GM19025 (cell line): ENCODE measurements around the gene SLC1A4.
"Not testable (repeated sequence)": the region's sequence is repeated elsewhere in the genome, so short reads cannot be mapped to it uniquely, and the experiment has no call there.

Source experiments
- ATAC-seq: cut with Tn5 transposase; IDR thresholded peaks from one replicate; pipeline ENCODE4 v1.9.1; 2021; ENCODE audit warnings: mild to moderate bottlenecking, low read depth, moderate library complexity; ENCODE audit not compliant: unreplicated experiment

Gene SLC1A4

DNA sequence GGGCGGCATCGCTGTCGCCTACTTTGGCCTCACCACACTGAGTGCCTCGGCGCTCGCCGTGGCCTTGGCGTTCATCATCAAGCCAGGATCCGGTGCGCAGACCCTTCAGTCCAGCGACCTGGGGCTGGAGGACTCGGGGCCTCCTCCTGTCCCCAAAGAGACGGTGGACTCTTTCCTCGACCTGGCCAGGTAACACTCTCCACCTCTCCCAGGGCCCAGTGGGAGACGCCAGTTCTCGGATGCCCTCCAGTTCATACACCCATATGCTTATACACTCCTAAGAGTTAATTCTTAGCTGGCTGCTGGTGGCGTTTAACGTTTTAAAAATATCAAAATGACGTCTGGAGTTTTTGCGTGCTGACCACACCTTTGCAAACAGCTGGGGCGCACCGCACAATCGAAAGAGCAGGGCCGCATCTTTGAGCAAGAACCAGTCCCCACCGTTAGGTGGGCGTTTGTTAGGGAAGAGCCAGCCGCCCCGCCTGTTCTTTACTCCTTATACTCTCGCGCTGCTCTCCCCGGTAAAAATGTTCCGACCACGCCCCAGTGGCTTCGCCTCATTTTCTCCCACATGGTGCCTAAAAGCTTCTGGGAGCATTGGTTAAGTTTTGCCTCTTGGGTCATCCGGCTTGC, 899 bp downstream of the SLC1A4 start:
- no peak for ATAC-seq

DNA sequence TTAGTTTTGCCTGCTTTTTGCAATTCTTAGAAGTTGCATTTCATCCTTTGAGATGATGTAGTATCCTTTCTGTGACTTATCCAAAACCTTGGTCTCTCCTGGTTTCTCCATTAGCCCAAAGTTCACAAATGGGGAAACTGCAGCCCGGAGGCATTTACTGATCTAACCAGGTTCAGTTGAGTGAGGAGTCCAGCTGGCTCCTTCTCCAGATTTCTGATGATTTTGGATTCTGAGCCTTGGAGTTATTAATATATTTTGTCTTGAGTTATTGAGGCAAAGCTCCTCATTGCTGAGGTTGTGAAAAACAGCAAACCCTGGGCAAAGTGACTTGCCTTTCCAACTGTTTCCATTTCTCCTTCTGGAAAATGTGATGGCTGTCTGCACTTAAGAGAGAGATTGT, 1.7 kb downstream of the SLC1A4 start:
- no peak for ATAC-seq

DNA sequence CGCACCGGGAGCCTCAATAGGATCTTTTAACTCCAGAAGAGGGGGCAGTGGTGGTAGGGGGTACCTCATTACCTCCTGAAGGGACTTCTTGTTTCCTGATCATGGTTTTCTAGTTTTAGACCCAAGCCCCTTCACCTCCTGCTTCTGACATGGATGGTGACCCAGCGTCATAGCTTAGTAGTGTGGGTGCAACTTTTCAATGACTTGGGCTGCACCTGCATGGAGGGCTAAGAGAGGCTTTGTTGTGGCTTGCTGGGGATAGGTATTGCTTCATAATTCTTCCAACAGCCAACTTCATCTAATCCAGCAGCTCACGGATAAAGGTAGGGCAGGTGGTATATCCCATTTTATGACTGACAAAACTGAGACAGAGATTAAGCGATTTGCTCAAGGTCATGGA, 3.0 kb downstream of the SLC1A4 start:
- ATAC-seq = no peak

DNA sequence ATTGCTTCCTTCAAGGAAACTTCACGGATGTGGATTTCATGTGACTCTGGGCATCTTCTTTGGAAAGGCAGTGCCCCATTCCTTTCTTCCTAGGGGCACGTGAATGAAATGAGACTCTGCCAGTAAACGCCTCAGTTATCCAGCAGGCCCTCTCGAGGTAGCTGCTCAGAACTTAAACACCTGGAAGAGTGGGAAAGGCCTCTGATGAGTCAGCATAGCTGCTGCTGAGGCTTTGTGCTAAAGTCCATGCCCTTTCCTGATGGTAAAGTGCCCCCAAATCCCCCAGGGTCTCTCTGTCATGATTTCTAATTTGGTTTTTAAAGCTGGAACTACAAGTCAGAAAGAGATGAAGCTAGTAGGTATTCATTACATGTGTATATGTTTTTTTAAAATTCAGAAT, 3.8 kb downstream of the SLC1A4 start:
- no peak for ATAC-seq

DNA sequence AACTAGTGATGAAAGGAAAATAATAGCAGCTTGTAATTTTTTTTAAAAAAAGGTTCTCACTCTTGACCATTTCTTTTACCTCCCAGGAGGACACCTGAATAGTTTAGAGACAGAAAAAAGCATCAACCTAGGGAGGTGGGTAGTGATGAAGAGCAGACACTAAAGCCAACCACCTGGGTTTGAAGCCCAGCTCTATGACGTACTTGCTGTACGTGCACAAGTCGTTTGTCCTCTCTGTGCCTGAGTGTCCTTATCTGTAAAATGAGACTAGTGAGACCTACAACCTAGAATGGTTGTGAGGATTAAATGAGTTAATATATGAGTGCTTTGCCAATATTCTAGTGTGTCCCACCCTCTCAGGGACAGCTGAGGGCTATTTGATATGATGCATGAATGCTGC, 5.8 kb downstream of the SLC1A4 start:
- no peak for ATAC-seq

DNA sequence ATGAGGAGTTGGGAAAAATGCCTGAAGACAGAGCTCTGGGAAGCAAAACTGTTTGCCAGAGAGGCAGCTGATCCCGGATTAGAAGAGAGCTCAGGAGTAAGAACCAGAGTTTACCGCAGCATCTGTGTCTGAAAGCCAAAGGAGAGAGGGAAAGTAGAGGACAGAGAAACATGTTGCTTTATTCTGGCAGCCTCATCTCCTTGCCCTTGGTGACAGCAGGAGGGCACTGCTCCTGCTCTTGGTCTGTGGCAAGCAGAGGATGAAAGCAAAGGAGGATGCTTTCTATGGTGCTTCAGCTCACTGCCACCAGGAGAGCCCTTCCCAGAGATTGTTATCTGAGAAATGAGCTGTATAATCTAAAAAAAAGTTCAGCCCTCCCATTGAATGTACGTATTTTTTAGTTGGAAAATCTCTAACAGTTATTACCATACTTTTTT, 7.7 kb downstream of the SLC1A4 start:
- no peak for ATAC-seq

DNA sequence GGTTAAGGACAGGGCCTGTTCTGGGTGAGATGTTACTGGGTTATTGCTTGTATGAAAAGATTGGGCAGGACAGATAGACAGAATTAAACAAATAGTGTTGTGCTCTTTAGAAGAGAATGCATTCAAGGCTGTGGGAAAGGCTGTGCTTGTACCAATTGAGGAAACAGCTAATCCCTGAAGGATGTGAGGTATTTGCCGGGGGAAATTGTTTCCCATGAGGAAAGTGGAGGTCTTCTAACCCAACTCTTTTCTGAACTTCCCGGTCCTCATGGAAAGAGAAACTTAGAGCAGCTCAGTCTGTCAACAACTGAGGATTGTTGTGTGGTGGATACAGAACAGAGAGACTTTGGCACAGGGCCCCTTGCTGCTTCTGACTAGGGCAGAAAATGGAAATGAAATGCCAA, 9.5 kb downstream of the SLC1A4 start:
- ATAC-seq = no peak

DNA sequence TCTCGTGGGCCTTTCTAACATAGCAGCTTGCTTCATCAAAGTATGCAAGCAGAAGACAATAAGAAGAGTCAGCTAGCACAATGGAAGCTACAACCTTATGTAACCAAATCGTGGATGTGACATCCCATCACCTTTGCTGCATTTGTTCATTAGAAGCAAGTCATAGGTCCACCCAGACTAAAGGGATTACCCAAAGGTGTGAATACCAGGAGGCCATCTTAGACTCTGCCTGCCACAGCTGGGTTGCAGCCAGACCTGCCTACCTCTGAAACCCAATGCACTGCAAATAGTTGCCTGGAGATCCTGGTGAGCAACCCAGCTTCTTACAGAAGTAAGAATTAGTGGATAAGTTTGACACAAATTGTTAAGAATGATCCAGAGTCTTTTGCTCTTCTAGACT, 10.6 kb downstream of the SLC1A4 start:
- ATAC-seq = no peak

DNA sequence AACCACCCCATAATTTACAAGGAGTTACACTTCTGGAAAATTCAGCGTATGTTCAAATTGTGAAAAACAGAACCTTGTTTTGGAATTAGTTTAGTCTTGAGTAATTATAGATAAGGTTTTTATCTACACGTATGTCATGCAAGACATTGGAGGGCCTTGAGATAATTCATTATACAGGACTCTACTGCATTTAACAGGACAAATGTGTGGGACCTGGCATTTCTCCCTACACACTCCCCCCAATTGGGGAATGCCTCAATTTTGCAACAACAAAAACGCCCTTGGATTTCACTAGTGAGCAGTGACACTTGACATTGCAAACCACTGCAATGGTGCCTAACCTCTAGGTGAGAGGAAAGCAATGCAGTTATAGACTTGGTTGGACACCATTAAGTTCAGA, 11.4 kb downstream of the SLC1A4 start:
- ATAC-seq = no peak

DNA sequence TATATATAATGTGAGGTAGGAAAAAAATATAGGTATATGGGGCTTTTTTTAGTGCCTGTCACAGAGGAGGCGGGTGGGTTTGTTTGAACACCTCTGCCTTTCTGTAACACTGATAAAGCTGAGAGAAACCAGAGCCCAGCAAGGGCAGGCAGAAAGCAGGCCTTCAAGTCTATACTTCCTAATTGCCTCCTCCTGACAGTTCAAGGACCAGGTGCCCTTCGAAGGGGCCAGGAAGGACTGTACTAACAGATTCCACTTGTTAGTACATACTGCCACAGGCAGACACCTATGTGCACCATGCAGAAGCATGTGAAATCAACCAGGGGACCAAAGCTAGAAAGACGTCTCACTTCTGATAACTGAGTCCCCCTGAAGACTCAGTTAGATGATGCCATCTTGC, 13.8 kb downstream of the SLC1A4 start:
- ATAC-seq = no peak

DNA sequence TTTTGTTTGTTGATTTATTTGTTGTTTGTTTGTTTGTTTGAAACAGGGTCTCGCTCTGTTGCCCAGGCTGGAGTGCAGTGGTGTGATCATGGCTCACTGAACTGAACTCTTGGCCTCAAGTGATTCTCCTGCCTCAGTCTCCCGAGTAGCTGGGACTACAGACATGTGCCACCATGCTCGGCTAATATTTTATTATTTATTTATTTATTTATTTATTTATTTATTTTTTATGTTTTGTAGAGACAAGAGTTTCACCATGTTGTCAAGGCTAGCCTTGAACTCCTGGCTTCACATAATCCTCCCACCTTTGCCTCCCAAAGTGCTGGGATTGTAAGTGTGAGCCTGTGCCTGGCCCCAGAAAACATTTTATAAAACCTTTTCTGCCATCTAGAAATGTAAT, 15.0 kb downstream of the SLC1A4 start:
- ATAC-seq = not testable (repeated sequence)

DNA sequence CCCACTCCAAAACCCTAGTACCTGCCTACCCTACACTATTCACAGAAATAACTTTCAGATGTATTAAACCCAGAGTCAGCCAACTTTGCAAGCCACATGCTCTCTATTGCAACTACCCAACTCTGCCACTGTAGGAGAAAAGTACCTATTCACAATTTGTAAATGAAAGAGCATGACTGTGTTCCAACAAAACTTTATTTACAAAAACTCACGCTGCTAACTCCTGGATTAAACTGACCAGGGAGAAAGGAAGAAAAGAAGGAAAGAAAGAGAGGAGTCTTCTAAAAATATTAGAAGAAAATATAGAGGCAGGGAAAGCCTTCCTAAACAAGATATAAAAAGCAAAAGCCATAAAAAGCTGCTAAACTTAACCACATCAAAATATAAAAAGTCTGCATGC, 24.6 kb downstream of the SLC1A4 start:
- no peak for ATAC-seq

DNA sequence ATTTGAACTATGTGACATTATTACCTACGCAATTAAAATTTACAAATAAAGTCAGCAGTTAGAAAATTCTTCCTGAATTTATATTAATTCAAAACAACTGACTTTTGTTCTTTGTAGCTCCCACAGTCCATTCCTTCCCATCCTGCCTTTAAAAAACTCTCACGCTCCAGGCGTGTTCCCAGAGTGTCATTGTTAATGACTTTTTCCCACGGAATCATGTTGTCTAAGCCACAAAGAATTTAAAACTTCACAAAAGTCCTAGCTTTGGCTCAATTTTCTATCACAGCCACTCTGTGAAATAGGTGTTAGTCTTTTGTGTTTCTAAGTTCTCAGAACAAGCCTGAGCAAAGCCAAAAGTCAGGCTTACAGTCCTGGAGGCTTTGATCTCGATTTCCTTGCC, 26.5 kb downstream of the SLC1A4 start:
- no peak for ATAC-seq

DNA sequence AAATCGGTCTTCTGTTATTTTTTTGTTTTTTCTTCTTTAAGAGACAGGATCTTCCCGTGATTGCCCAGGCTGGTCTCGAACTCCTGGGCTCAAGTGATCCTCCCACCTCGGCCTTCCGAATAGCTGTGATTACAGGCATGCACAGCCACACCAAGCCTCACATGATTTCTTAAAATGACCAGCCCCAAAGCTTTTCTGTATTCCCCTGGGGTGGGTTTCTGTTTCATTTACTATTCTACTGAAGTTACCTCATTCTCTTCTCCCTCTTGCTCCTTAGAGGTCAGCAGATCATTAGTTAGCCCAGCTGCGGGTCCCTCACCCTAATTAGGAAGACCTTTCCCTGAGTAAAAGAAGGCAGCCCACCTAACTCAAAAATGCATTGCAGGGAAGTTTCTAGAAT, 27.6 kb downstream of the SLC1A4 start:
- no peak for ATAC-seq

DNA sequence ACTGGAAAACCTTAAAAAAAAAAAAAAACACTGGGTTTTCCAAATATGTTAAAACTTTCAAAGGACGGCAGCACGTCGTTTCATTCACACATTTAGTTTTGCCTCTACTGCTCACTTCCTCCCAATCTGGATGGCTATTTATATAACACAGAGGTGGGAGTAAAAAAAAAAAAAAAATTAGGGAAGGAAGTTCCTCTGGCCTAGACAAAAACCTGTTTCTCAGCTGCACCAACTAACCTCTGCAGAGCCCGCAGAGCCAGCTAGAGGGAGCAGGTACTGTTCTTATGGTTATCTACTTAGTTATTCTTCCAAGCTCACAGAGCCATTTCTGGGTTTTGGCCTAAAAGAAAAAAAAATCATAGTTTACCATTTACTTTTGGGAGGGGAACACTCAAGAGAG, 28.1 kb downstream of the SLC1A4 start:
- ATAC-seq = no peak

DNA sequence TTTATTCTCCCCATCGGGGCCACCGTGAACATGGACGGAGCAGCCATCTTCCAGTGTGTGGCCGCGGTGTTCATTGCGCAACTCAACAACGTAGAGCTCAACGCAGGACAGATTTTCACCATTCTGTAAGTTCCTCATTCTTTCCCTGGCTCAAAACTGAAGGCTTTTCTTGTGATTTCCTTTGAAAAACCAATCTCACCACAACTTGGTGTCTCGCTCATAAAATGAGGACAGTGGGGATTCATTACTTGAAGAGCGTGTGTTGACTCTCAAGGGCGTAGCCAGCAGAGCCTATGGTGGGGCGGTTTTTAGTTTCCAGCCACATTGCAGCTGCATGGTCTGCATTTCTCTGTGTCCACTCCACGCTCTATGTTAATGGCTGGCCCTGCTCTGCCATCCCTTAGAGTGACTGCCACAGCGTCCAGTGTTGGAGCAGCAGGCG, 29.0 kb downstream of the SLC1A4 start:
- ATAC-seq = no peak

DNA sequence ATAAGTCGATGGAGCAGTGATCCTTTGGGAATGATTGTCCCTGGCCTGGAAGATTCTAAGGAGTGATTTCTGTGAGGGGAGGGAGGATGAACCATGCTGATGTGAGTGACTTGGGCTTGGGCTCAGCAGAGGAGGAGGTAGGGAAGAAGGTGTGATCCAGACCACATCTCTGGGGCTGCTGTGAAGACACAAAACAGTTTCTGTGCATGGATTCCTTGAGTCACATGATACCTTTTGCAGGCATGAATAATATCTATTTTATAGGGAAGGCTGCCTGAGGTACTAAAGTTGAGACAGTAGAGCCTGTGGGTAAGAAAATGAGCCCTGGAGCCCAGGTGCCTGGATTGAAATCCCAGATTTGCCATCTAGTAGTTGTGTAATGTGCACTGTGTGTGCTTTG, 29.8 kb downstream of the SLC1A4 start:
- ATAC-seq = no peak

DNA sequence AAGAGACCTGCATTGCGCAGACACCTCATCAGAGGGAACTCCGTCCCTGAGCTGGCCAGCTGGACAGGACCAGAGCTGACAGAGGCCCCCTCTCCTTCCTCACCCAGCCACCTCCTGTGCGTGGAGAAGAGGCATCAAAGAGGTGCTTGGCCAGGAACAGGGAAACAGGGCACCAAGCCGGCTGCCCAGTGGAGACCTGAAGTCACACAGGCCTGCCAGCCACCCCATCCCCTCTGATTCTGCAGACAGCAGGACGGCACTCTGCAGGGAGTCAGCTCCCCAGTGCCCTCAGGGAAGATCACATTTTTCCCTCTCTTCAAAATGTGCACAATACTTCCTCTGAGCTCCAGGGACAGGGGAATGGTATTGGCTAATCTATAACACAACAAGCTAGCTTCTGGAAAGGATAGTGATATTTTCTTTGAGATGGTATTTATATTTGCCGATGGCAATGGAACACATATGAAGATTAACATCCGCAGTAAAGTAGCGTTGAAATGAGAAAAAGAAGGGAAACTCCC, 30.5 kb downstream of the SLC1A4 start:
- no peak for ATAC-seq

DNA sequence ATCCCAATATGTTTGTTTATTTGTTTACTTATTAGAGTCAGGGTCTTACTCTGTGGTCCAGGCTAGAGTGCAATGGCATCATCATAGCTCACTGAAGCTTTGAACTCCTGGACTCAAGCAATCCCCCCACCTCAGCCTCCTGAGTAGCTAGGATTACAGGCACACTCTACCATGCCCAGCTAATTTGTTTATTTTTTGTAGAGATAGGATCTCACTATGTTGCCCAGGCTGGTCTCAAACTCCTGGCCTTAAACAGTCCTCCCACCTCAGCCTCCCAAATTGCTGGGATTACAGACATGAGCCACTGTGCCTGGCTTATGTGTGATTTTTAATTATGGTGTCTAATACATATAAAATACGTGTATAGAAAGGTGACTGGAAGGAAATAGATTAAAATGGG, 31.1 kb downstream of the SLC1A4 start:
- not testable (repeated sequence) for ATAC-seq

DNA sequence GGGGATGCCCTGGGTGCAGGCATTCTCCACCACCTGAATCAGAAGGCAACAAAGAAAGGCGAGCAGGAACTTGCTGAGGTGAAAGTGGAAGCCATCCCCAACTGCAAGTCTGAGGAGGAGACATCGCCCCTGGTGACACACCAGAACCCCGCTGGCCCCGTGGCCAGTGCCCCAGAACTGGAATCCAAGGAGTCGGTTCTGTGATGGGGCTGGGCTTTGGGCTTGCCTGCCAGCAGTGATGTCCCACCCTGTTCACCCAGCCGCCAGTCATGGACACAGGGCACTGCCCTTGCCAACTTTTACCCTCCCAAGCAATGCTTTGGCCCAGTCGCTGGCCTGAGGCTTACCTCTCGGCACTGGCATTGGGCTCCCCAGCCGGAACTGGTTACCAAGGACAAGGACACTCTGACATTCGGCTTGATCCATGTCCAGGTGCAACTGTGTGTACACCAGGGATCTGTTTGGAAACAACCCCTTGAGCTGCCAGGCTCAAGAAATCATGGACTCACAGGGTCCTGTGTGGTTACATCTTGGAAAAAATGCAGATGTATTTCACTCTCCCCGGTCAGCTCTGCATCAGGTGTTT, 31.8 kb downstream of the SLC1A4 start:
- ATAC-seq = no peak

DNA sequence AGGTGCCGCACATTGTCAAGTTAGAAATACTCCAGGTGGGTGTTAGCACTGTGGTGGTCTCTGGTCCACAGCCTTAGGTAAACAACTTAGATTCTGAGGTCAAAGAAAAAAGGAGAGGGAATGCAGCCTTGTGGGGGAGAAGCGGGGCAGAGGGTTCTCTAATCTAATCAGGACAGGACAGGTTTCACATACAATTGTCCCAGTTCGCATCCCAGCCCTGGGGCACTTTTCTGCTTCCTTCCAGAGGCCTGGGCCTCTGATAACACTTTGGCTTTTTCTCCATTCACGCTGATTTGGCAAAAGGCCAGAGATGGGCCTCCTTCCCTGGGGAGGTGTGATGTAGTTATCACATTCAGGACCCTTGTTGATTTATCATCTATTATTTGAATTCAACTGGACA, 32.5 kb downstream of the SLC1A4 start:
- no peak for ATAC-seq

DNA sequence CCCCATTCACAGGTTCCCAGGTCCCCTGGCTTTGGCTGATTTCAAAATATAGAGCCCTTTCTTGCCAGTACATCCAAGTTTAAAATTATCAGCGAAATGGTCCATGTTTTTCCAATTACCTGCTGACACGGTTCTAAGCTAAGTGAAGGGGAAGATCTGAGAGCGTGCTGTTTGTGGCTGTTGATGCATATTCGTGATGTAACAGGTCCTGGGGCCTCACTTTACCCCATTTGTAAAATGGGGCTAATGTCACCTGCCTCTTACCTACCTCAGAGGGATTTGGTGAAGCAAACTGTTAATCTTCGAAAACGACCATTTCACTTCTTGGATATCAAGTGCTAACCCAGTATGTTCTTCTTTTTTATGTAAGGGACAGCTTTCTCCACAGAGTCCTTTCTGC, 33.0 kb downstream of the SLC1A4 start:
- ATAC-seq = no peak
